Osteoblast (primary cell): Measurements from ENCODE around the gene EPM2AIP1. TPM values are rescaled to one million over a fixed set of nuclear protein-coding genes. Genes with fewer than 3 reads are reported as not detected.

Experiments used
- DNase-seq: peaks from one replicate; pipeline ENCODE4 v3.0.0; 2011; ENCODE audit warnings: low spot score, mixed read lengths; ENCODE audit not compliant: insufficient read length; ENCODE audit errors: missing footprints
- H2AFZ ChIP-seq: 2 replicates; pipeline ENCODE4 v1.6.0; 2011; ENCODE audit warnings: mild to moderate bottlenecking, low read length
- H3K27ac ChIP-seq: 2 replicates; pipeline ENCODE4 v1.5.1; 2011; ENCODE audit warnings: mild to moderate bottlenecking, low read depth, low read length, moderate library complexity
- H3K27me3 ChIP-seq: 2 replicates; pipeline ENCODE4 v1.6.0; 2012; ENCODE audit warnings: mild to moderate bottlenecking, control low read depth, inconsistent platforms, low read length, moderate library complexity; ENCODE audit not compliant: insufficient read depth
- H3K36me3 ChIP-seq: 2 replicates; pipeline ENCODE4 v1.5.1; 2011; ENCODE audit warnings: mild to moderate bottlenecking, low read length, control low read depth, moderate library complexity; ENCODE audit not compliant: insufficient read depth
- H3K4me1 ChIP-seq: 2 replicates; pipeline ENCODE4 v1.5.1; 2011; ENCODE audit warnings: mild to moderate bottlenecking, low read length, control low read depth, moderate library complexity; ENCODE audit not compliant: insufficient read depth
- H3K4me2 ChIP-seq: 2 replicates; pipeline ENCODE4 v1.6.0; 2011; ENCODE audit warnings: mild to moderate bottlenecking, low read length; ENCODE audit not compliant: insufficient read depth
- H3K4me3 ChIP-seq: fragments of 200-600 bp; sonication (generic); 3 replicates; pipeline ENCODE4 v1.5.1; 2012; ENCODE audit warnings: mild to moderate bottlenecking, low read length, inconsistent platforms; ENCODE audit not compliant: insufficient read depth
- H3K79me2 ChIP-seq: 2 replicates; pipeline ENCODE4 v1.6.0; 2012; ENCODE audit warnings: mild to moderate bottlenecking, low read length, control low read depth, inconsistent platforms; ENCODE audit not compliant: insufficient read depth
- H3K9me3 ChIP-seq: 2 replicates; pipeline ENCODE4 v1.5.1; 2011; ENCODE audit warnings: low read depth, low read length, control low read depth
- H4K20me1 ChIP-seq: 2 replicates; pipeline ENCODE4 v1.6.0; 2012; ENCODE audit warnings: mild to moderate bottlenecking, low read length, control low read depth; ENCODE audit not compliant: insufficient read depth
- CTCF ChIP-seq: IDR thresholded peaks from 2 replicates; pipeline ENCODE4 v1.5.1; 2011; ENCODE audit warnings: mild to moderate bottlenecking, low read depth, low read length, moderate library complexity; ENCODE audit errors: extremely low read depth
- total RNA-seq: library from RNA; depleted of rRNA; stranded (reverse); fragments of >200 nt; gene quantifications from 2 replicates; pipeline ENCODE4 v1.2.3, GENCODE V29; 2012

The EPM2AIP1 gene
- total RNA-seq, 1 donor: 22.8 TPM

GRCh38 chr3:37030588-37030987, 37.7 kb upstream of the EPM2AIP1 start:
- H3K27ac ChIP-seq: no peak overlapping the region
- no peaks in the 10 kb centered on the region for H4K20me1 ChIP-seq
- H3K4me1 ChIP-seq: peaks cover 3% of the 10 kb centered on the region
- H3K4me3 ChIP-seq: no peak overlapping the region
- H3K79me2 ChIP-seq: no peaks in the 10 kb centered on the region
- no peak for DNase-seq
- no peak overlapping the region for H3K4me2 ChIP-seq
- H3K9me3 ChIP-seq: peaks cover 2% of the 10 kb centered on the region
- no peak overlapping the region for H2AFZ ChIP-seq
- no peaks in the 10 kb centered on the region for H3K27me3 ChIP-seq
- TF ChIP-seq CTCF: no peak
- H3K36me3 ChIP-seq: peaks cover 47% of the 10 kb centered on the region

GRCh38 chr3:37029516-37030163, 36.7 kb upstream of the EPM2AIP1 start:
- Histone ChIP-seq H3K4me3 (no peak overlapping the region), H2AFZ (no peak overlapping the region), H3K79me2 (no peaks in the 10 kb centered on the region), H3K9me3 (no peaks in the 10 kb centered on the region), H3K36me3 (peaks cover 44% of the 10 kb centered on the region), H3K27ac (no peak overlapping the region), H3K4me1 (peaks cover 3% of the 10 kb centered on the region), H4K20me1 (no peaks in the 10 kb centered on the region), H3K4me2 (no peak overlapping the region), H3K27me3 (no peaks in the 10 kb centered on the region)
- DNase-seq: no peak
- TF ChIP-seq CTCF: no peak

DNA sequence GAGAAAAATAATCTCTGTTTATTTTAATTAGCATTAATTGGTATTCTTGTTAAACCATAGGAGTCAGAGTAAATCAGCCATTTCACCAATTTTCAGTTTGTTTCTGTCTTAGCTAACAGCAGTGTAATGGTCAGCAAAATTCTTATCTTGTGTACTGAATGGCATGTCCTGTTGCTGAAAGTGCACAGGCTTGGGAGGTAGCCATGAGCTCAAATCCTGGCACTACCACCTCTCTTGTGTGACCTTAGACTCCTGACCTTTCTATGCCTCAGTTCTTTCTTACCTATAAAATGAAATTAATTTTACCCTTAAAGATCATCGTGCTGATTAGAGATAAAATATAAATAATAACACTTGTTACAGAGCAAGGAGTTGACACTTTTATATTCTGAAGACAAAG, 36.2 kb upstream of the EPM2AIP1 start:
- Histone ChIP-seq H3K4me1 (peaks cover 3% of the 10 kb centered on the region), H3K27ac (no peak overlapping the region), H3K36me3 (peaks cover 38% of the 10 kb centered on the region), H3K4me3 (no peak overlapping the region), H3K9me3 (no peaks in the 10 kb centered on the region), H3K4me2 (no peak overlapping the region), H2AFZ (no peak overlapping the region), H4K20me1 (no peaks in the 10 kb centered on the region), H3K27me3 (no peaks in the 10 kb centered on the region), H3K79me2 (no peaks in the 10 kb centered on the region)
- DNase-seq: peak; percentile 29
- no peak for TF ChIP-seq CTCF

- Histone ChIP-seq H4K20me1 (no peaks in the 10 kb centered on the region), H2AFZ (no peak overlapping the region), H3K4me2 (no peak overlapping the region), H3K27ac (no peak overlapping the region), H3K79me2 (no peaks in the 10 kb centered on the region), H3K4me1 (peaks cover 3% of the 10 kb centered on the region), H3K36me3 (peaks cover 34% of the 10 kb centered on the region), H3K4me3 (no peak overlapping the region), H3K9me3 (no peaks in the 10 kb centered on the region), H3K27me3 (no peaks in the 10 kb centered on the region)
- no peak for DNase-seq
- no peak for TF ChIP-seq CTCF
Observed at GRCh38 chr3:37028329-37028728, 35.4 kb upstream of the EPM2AIP1 start.
